T-helper 2 cell treated with Interferon-gamma antibody and Interleukin-4, amounts not matched to agents 5 μg/mL and 100 μg/mL, for 36 hours (primary cell): ENCODE measurements around the gene WDR62.
"Not testable (repeated sequence)": the region's sequence is repeated elsewhere in the genome, so short reads cannot be mapped to it uniquely, and the experiment has no call there.

Experiments used
- DNase-seq: peaks from one replicate; pipeline ENCODE4 v3.0.0; 2021; ENCODE audit warnings: low spot score
- H3K27ac Mint-ChIP-seq: one replicate; pipeline ENCODE4 v1.8.0; 2021; ENCODE audit warnings: mild to moderate bottlenecking, mixed read lengths
- H3K27me3 Mint-ChIP-seq: one replicate; pipeline ENCODE4 v1.8.0; 2021; ENCODE audit warnings: low read depth, mixed read lengths
- H3K36me3 Mint-ChIP-seq: one replicate; pipeline ENCODE4 v1.8.0; 2021; ENCODE audit warnings: low read depth, mixed read lengths
- H3K4me1 Mint-ChIP-seq: one replicate; pipeline ENCODE4 v1.8.0; 2021; ENCODE audit warnings: low read depth, mixed read lengths
- H3K4me3 Mint-ChIP-seq: one replicate; pipeline ENCODE4 v1.8.0; 2022; ENCODE audit warnings: mild to moderate bottlenecking, moderate library complexity, mixed read lengths
- H3K9me3 Mint-ChIP-seq: one replicate; pipeline ENCODE4 v1.8.0; 2021; ENCODE audit warnings: mixed read lengths

WDR62 gene

GRCh38 chr19:36026091-36026876 is 28.4 kb upstream of the WDR62 start:
- H3K27ac Mint-ChIP-seq, result no peak overlapping the region
- H3K4me3 Mint-ChIP-seq, result no peak overlapping the region
- H3K4me1 Mint-ChIP-seq, result peaks cover 6% of the 10 kb centered on the region
- no peak for DNase-seq
- peaks cover 15% of the 10 kb centered on the region for H3K36me3 Mint-ChIP-seq
- no peaks in the 10 kb centered on the region for H3K9me3 Mint-ChIP-seq
- H3K27me3 Mint-ChIP-seq, result no peaks in the 10 kb centered on the region

DNA sequence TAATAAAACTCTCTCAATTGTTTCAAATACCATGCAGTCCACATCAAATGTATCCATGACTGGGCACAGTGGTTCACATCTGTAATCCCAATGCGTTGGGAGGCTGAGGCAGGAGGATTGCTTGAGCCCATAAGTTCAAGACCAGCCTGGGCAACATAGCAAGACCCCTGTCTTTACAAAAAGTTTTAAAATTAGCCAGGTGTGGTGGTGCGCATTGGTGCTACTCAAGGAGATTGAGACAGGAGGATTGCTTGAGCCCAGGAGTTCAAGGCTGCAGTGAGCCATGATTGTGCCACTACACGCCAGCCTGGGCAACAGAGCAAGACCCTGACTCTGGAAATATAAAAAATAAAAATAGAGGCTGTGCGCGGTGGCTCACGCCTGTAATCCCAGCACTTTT is 27.0 kb upstream of the WDR62 start:
- Mint-ChIP-seq H3K4me3 (no peak overlapping the region), H3K4me1 (peaks cover 7% of the 10 kb centered on the region), H3K27me3 (no peaks in the 10 kb centered on the region), H3K27ac (no peak overlapping the region), H3K36me3 (peaks cover 17% of the 10 kb centered on the region), H3K9me3 (no peaks in the 10 kb centered on the region)
- DNase-seq, result no peak

DNA sequence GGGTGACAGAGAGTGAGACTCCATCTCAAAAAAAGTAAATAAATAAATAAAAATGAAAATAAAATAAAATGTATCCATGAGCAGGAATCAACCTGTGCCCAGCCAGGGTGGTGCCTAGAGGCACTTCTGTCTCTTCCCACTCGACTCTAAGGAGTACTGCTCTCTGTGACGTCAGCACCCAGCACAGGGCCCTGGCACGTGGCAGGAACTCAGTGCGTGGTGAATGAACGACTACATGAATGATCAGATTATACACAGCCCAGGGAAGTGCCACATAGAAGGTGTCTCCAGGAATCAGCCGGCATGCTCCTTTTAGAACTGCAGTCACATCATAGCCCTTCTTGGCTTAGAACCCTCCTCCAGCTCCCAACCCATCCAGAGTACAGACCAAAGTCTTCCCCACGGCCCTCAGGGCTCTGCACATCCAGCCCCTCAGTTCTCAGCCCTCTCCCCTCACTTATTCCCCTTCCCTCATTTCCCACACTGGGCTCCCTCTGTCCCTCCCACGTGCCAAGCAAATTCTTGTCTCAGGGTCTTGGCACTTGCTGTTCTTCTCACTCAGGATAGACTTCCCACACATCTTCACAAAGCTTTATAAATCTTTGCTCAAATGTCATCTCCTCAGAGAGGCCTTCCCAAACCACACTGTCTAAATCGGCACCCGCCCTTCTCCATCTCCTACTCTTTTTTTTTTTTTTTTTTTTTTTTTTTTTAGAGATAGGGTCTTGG is 26.2 kb upstream of the WDR62 start:
- no peak for DNase-seq
- no peak overlapping the region for H3K4me3 Mint-ChIP-seq
- peaks cover 14% of the 10 kb centered on the region for H3K36me3 Mint-ChIP-seq
- peaks cover 7% of the 10 kb centered on the region for H3K4me1 Mint-ChIP-seq
- H3K27ac Mint-ChIP-seq, result peak overlapping the region; percentile 2
- no peaks in the 10 kb centered on the region for H3K27me3 Mint-ChIP-seq
- H3K9me3 Mint-ChIP-seq, result no peaks in the 10 kb centered on the region

- Mint-ChIP-seq H3K4me1 (peaks cover 22% of the 10 kb centered on the region), H3K4me3 (no peak overlapping the region)
- DNase-seq, result no peak
Measured at GRCh38 chr19:36030264-36031148, 24.2 kb upstream of the WDR62 start.

GRCh38 chr19:36031308-36031707 is 23.4 kb upstream of the WDR62 start:
- H3K27me3 Mint-ChIP-seq, result no peaks in the 10 kb centered on the region
- no peaks in the 10 kb centered on the region for H3K9me3 Mint-ChIP-seq
- no peak for DNase-seq
- H3K4me1 Mint-ChIP-seq, result peaks cover 27% of the 10 kb centered on the region
- H3K36me3 Mint-ChIP-seq, result peaks cover 29% of the 10 kb centered on the region
- H3K4me3 Mint-ChIP-seq, result no peak overlapping the region
- peak overlapping the region; percentile 6 for H3K27ac Mint-ChIP-seq

More at GRCh38 chr19:36030264-36031148, 24.2 kb upstream of the WDR62 start:
- peaks cover 24% of the 10 kb centered on the region for H3K36me3 Mint-ChIP-seq
- H3K27me3 Mint-ChIP-seq, result no peaks in the 10 kb centered on the region
- no peak overlapping the region for H3K27ac Mint-ChIP-seq
- H3K9me3 Mint-ChIP-seq, result no peaks in the 10 kb centered on the region

DNA sequence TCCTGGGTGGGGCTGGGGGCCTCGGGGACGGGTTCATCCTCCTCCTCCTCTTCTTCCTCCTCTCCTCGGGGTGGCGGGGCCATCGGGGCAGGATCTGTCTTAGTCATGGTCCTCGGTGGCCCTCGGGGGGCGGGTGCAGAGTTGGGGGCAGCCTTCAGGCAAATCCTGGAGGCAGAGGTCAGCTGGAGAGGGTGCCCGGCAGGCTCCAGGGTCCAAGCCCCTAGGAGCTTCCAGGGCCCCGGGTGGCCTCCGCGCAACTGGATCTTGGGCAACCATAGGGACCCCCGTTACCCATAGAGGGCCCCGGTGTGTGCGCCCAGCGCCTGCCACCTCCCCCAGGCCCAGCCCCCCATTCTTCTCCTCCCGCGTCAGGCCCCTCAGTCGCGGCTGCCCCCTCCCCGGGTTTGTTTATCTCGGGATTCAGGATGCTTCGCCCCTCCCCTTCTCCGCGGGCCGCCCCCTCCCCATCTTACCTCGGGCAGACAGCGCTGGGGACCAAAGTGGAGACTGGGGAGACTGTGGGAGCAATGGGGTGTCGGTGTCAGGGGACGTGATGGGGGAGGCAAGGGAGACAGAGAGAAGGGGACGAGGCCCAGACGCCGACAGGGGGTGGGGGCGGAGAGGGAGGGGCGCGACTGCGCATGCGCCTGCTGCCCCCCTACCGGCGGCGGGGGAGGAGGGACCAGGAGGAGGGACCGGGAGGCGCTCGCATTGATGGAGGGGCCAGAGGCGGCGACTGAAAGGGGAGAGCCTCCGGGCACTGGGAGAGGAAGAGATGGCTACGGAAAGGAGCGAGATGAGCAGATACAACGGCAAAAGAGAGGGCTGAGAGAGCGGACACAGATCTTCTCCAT is 22.2 kb upstream of the WDR62 start, which contains the start of gene CLIP3:
Gene CLIP3, minus strand, starts transcription at position 623 of the 854 bp plus-strand sequence. Its CDS starts 516 bp downstream, at position 107.
- peaks cover 34% of the 10 kb centered on the region for H3K36me3 Mint-ChIP-seq
- peak; percentile 27 for DNase-seq
- H3K4me3 Mint-ChIP-seq, result peak within 1 kb of the TSS; percentile 66
- H3K9me3 Mint-ChIP-seq, result no peaks in the 10 kb centered on the region
- no peak within 1 kb of the TSS for H3K27ac Mint-ChIP-seq
- peaks cover 34% of the 10 kb centered on the region for H3K4me1 Mint-ChIP-seq
- H3K27me3 Mint-ChIP-seq, result no peaks in the 10 kb centered on the region

GRCh38 chr19:36040495-36040894 is 14.2 kb upstream of the WDR62 start:
- H3K9me3 Mint-ChIP-seq, result no peaks in the 10 kb centered on the region
- no peak overlapping the region for H3K4me3 Mint-ChIP-seq
- no peaks in the 10 kb centered on the region for H3K27me3 Mint-ChIP-seq
- DNase-seq, result no peak
- peaks cover 12% of the 10 kb centered on the region for H3K4me1 Mint-ChIP-seq
- peaks cover 14% of the 10 kb centered on the region for H3K36me3 Mint-ChIP-seq
- H3K27ac Mint-ChIP-seq, result no peak overlapping the region

- DNase-seq, H3K4me1 Mint-ChIP-seq, H3K27me3 Mint-ChIP-seq, H3K27ac Mint-ChIP-seq, H3K4me3 Mint-ChIP-seq, H3K9me3 Mint-ChIP-seq: not testable (repeated sequence)
- H3K36me3 Mint-ChIP-seq, result peaks cover 11% of the 10 kb centered on the region
Measured at GRCh38 chr19:36041092-36041491, 13.6 kb upstream of the WDR62 start.

DNA sequence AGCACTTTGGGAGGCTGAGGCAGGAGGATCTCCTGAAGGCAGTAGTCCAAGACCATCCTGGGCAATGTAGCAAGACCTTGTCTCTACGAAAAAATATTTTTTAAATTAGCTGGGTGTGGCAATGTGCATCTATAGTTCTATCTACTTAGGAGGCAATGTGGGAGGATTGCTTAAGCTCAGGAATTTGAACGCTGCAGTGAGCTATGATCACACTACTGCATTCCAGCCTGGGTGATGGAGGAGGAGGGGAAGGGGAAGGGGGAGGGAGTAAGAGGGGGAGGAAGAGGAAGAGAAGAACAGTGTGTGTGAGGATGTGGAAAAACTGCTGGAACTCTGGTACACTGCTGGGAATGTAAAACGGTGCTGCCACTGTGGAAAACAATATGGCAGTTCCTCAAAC is 12.9 kb upstream of the WDR62 start:
- no peak overlapping the region for H3K27ac Mint-ChIP-seq
- no peaks in the 10 kb centered on the region for H3K27me3 Mint-ChIP-seq
- peaks cover 8% of the 10 kb centered on the region for H3K4me1 Mint-ChIP-seq
- H3K4me3 Mint-ChIP-seq, result no peak overlapping the region
- no peak for DNase-seq
- H3K9me3 Mint-ChIP-seq, result no peaks in the 10 kb centered on the region
- peaks cover 13% of the 10 kb centered on the region for H3K36me3 Mint-ChIP-seq

DNA sequence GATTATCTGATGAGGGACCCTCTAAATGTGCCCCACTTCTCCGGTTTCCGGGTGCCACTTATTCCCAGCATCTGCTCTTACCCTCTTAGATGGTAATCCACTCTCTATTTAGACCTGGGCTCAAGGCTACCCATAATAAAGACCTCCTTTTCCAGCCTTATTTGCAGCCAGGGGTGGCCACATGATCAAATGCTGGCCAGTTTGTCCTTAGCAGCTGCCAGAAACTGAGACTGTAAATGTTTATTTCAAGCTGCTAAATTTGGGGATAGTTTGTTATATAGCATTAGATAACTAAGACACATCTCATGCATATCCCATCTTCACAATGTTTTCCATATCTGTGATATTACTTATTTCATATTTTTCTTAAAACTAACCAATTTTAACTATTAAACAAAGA is 10.7 kb upstream of the WDR62 start:
- Mint-ChIP-seq H3K36me3 (peaks cover 9% of the 10 kb centered on the region), H3K4me1 (peaks cover 2% of the 10 kb centered on the region), H3K4me3 (no peak overlapping the region), H3K27ac (no peak overlapping the region), H3K9me3 (no peaks in the 10 kb centered on the region), H3K27me3 (no peaks in the 10 kb centered on the region)
- DNase-seq, result no peak

GRCh38 chr19:36046443-36047050 is 8.2 kb upstream of the WDR62 start:
- Mint-ChIP-seq H3K4me3 (no peak overlapping the region), H3K27me3 (no peaks in the 10 kb centered on the region), H3K4me1 (peaks cover 8% of the 10 kb centered on the region), H3K36me3 (peaks cover 7% of the 10 kb centered on the region), H3K27ac (no peak overlapping the region), H3K9me3 (no peaks in the 10 kb centered on the region)
- DNase-seq, result no peak

DNA sequence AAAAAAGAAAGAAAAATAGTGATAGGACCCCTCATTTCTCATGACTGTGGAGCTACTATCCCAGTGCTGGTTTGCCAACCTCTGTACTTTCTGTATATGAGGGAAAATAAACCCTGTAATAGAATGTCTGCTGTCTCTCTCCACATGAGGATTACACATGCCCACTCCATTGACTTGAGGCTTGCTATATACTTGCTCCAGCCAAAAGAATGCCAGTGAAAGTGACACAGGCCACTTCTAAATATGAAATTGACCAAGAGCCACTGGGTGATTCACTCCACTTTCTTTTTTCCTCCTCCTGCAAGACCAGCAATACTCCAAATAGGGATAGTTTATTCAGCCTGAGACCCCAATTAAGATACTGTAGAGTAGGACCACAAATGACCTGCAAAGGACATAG is 6.9 kb upstream of the WDR62 start:
- H3K36me3 Mint-ChIP-seq, result peaks cover 7% of the 10 kb centered on the region
- H3K9me3 Mint-ChIP-seq, result no peaks in the 10 kb centered on the region
- peaks cover 10% of the 10 kb centered on the region for H3K4me1 Mint-ChIP-seq
- H3K27me3 Mint-ChIP-seq, result no peaks in the 10 kb centered on the region
- H3K27ac Mint-ChIP-seq, result no peak overlapping the region
- no peak overlapping the region for H3K4me3 Mint-ChIP-seq
- no peak for DNase-seq
